ENCODE measurements around the gene CRLF1.
A peak's percentile ranks its signal among the peaks of the same experiment; 100 is the strongest.

The CRLF1 gene

GRCh38 chr19:18587962-18588610 is 18.5 kb downstream of the CRLF1 start:
- Histone ChIP-seq H3K27ac (ENCODE audit: low read depth, low read length) (peak overlapping the region; percentile 95; the same call in 1 of the 2 replicates), H3K4me3 (ENCODE audit: low read depth, low read length) (peak overlapping the region; percentile 96), H3K9me3 (ENCODE audit: control insufficient read depth, insufficient read depth, low read depth, low read length) (no peaks in the 10 kb centered on the region), H3K27me3 (ENCODE audit: control insufficient read depth, insufficient read depth, low read length) (no peaks in the 10 kb centered on the region), H3K9ac (ENCODE audit: low read length) (peak overlapping the region; percentile 95), H3K4me1 (ENCODE audit: control insufficient read depth, insufficient read depth, low read length) (peaks cover 15% of the 10 kb centered on the region), H3K36me3 (ENCODE audit: control insufficient read depth, insufficient read depth, low read length) (peaks cover 5% of the 10 kb centered on the region)

GRCh38 chr19:18587561-18587960 is 19.0 kb downstream of the CRLF1 start:
- peaks cover 12% of the 10 kb centered on the region for H3K4me1 ChIP-seq (ENCODE audit: control insufficient read depth, insufficient read depth, low read length)
- H3K4me3 ChIP-seq (ENCODE audit: low read depth, low read length) = peak overlapping the region; percentile 96; the same call in 1 of the 2 replicates
- H3K9ac ChIP-seq (ENCODE audit: low read length) = no peak overlapping the region
- no peaks in the 10 kb centered on the region for H3K9me3 ChIP-seq (ENCODE audit: control insufficient read depth, insufficient read depth, low read depth, low read length)
- peaks cover 5% of the 10 kb centered on the region for H3K36me3 ChIP-seq (ENCODE audit: control insufficient read depth, insufficient read depth, low read length)
- no peak overlapping the region for H3K27ac ChIP-seq (ENCODE audit: low read depth, low read length)
- H3K27me3 ChIP-seq (ENCODE audit: control insufficient read depth, insufficient read depth, low read length) = no peaks in the 10 kb centered on the region

GRCh38 chr19:18586306-18586705 is 20.3 kb downstream of the CRLF1 start:
- Histone ChIP-seq H3K4me3 (ENCODE audit: low read depth, low read length) (no peak overlapping the region), H3K27ac (ENCODE audit: low read depth, low read length) (no peak overlapping the region), H3K9ac (ENCODE audit: low read length) (no peak overlapping the region)

GRCh38 chr19:18580311-18580710 is 26.3 kb downstream of the CRLF1 start:
- Histone ChIP-seq H3K27me3 (ENCODE audit: control insufficient read depth, insufficient read depth, low read length) (no peaks in the 10 kb centered on the region), H3K9ac (ENCODE audit: low read length) (no peak overlapping the region), H3K4me3 (ENCODE audit: low read depth, low read length) (no peak overlapping the region), H3K27ac (ENCODE audit: low read depth, low read length) (no peak overlapping the region), H3K4me1 (ENCODE audit: control insufficient read depth, insufficient read depth, low read length) (no peaks in the 10 kb centered on the region), H3K36me3 (ENCODE audit: control insufficient read depth, insufficient read depth, low read length) (peaks cover 25% of the 10 kb centered on the region), H3K9me3 (ENCODE audit: control insufficient read depth, insufficient read depth, low read depth, low read length) (no peaks in the 10 kb centered on the region)

More at GRCh38 chr19:18586306-18586705, 20.3 kb downstream of the CRLF1 start:
- Histone ChIP-seq H3K4me1 (ENCODE audit: control insufficient read depth, insufficient read depth, low read length) (peaks cover 12% of the 10 kb centered on the region), H3K9me3 (ENCODE audit: control insufficient read depth, insufficient read depth, low read depth, low read length) (no peaks in the 10 kb centered on the region), H3K36me3 (ENCODE audit: control insufficient read depth, insufficient read depth, low read length) (peaks cover 5% of the 10 kb centered on the region), H3K27me3 (ENCODE audit: control insufficient read depth, insufficient read depth, low read length) (no peaks in the 10 kb centered on the region)

GRCh38 chr19:18577365-18577914 is 29.2 kb downstream of the CRLF1 start:
- H3K4me1 ChIP-seq (ENCODE audit: control insufficient read depth, insufficient read depth, low read length) = peaks cover 8% of the 10 kb centered on the region
- no peak overlapping the region for H3K27ac ChIP-seq (ENCODE audit: low read depth, low read length)
- no peaks in the 10 kb centered on the region for H3K9me3 ChIP-seq (ENCODE audit: control insufficient read depth, insufficient read depth, low read depth, low read length)
- no peak overlapping the region for H3K9ac ChIP-seq (ENCODE audit: low read length)
- peaks cover 53% of the 10 kb centered on the region for H3K36me3 ChIP-seq (ENCODE audit: control insufficient read depth, insufficient read depth, low read length)
- no peaks in the 10 kb centered on the region for H3K27me3 ChIP-seq (ENCODE audit: control insufficient read depth, insufficient read depth, low read length)
- H3K4me3 ChIP-seq (ENCODE audit: low read depth, low read length) = no peak overlapping the region

- peaks cover 53% of the 10 kb centered on the region for H3K36me3 ChIP-seq (ENCODE audit: control insufficient read depth, insufficient read depth, low read length)
- peaks cover 8% of the 10 kb centered on the region for H3K4me1 ChIP-seq (ENCODE audit: control insufficient read depth, insufficient read depth, low read length)
These were observed 30.2 kb downstream of the CRLF1 start for GRCh38 chr19:18576383-18576782.

GRCh38 chr19:18574691-18575291 is 31.8 kb downstream of the CRLF1 start:
- Histone ChIP-seq H3K4me1 (ENCODE audit: control insufficient read depth, insufficient read depth, low read length) (peaks cover 8% of the 10 kb centered on the region), H3K9me3 (ENCODE audit: control insufficient read depth, insufficient read depth, low read depth, low read length) (no peaks in the 10 kb centered on the region), H3K27ac (ENCODE audit: low read depth, low read length) (no peak overlapping the region), H3K36me3 (ENCODE audit: control insufficient read depth, insufficient read depth, low read length) (peaks cover 53% of the 10 kb centered on the region), H3K27me3 (ENCODE audit: control insufficient read depth, insufficient read depth, low read length) (no peaks in the 10 kb centered on the region), H3K9ac (ENCODE audit: low read length) (no peak overlapping the region), H3K4me3 (ENCODE audit: low read depth, low read length) (no peak overlapping the region)

More at GRCh38 chr19:18576383-18576782, 30.2 kb downstream of the CRLF1 start:
- no peak overlapping the region for H3K4me3 ChIP-seq (ENCODE audit: low read depth, low read length)
- H3K27me3 ChIP-seq (ENCODE audit: control insufficient read depth, insufficient read depth, low read length) = no peaks in the 10 kb centered on the region
- no peak overlapping the region for H3K27ac ChIP-seq (ENCODE audit: low read depth, low read length)
- no peaks in the 10 kb centered on the region for H3K9me3 ChIP-seq (ENCODE audit: control insufficient read depth, insufficient read depth, low read depth, low read length)
- no peak overlapping the region for H3K9ac ChIP-seq (ENCODE audit: low read length)

- Histone ChIP-seq H3K4me1 (ENCODE audit: control insufficient read depth, insufficient read depth, low read length) (peaks cover 8% of the 10 kb centered on the region), H3K4me3 (ENCODE audit: low read depth, low read length) (peak within 1 kb of the TSS; percentile 97), H3K27ac (ENCODE audit: low read depth, low read length) (peak within 1 kb of the TSS; percentile 97), H3K36me3 (ENCODE audit: control insufficient read depth, insufficient read depth, low read length) (peaks cover 72% of the 10 kb centered on the region), H3K9ac (ENCODE audit: low read length) (peak within 1 kb of the TSS; percentile 98), H3K9me3 (ENCODE audit: control insufficient read depth, insufficient read depth, low read depth, low read length) (no peaks in the 10 kb centered on the region), H3K27me3 (ENCODE audit: control insufficient read depth, insufficient read depth, low read length) (no peaks in the 10 kb centered on the region)
These were observed 34.8 kb downstream of the CRLF1 start, which contains the start of gene UBA52 for GRCh38 chr19:18571564-18572344. TSS of gene UBA52 (plus strand) at chr19:18571857. CDS start at chr19:18573301, 1,444 bp downstream.

GRCh38 chr19:18568367-18568766 is 38.2 kb downstream of the CRLF1 start:
- Histone ChIP-seq H3K4me3 (ENCODE audit: low read depth, low read length) (no peak overlapping the region), H3K9ac (ENCODE audit: low read length) (no peak overlapping the region), H3K4me1 (ENCODE audit: control insufficient read depth, insufficient read depth, low read length) (peaks cover 8% of the 10 kb centered on the region), H3K27ac (ENCODE audit: low read depth, low read length) (no peak overlapping the region), H3K9me3 (ENCODE audit: control insufficient read depth, insufficient read depth, low read depth, low read length) (no peaks in the 10 kb centered on the region), H3K27me3 (ENCODE audit: control insufficient read depth, insufficient read depth, low read length) (no peaks in the 10 kb centered on the region), H3K36me3 (ENCODE audit: control insufficient read depth, insufficient read depth, low read length) (peaks cover 71% of the 10 kb centered on the region)

- Histone ChIP-seq H3K4me1 (ENCODE audit: control insufficient read depth, insufficient read depth, low read length) (no peaks in the 10 kb centered on the region), H3K36me3 (ENCODE audit: control insufficient read depth, insufficient read depth, low read length) (peaks cover 76% of the 10 kb centered on the region), H3K9me3 (ENCODE audit: control insufficient read depth, insufficient read depth, low read depth, low read length) (no peaks in the 10 kb centered on the region), H3K9ac (ENCODE audit: low read length) (no peak overlapping the region), H3K27me3 (ENCODE audit: control insufficient read depth, insufficient read depth, low read length) (no peaks in the 10 kb centered on the region), H3K4me3 (ENCODE audit: low read depth, low read length) (no peak overlapping the region), H3K27ac (ENCODE audit: low read depth, low read length) (no peak overlapping the region)
These were observed 39.6 kb downstream of the CRLF1 start for GRCh38 chr19:18566953-18567352.

All from HUES6 (cell line).